ENCODE measurements around the gene NCS1. TPM values are rescaled to one million over a fixed set of nuclear protein-coding genes. Genes with fewer than 3 reads are reported as not detected.

NCS1 gene
- total RNA-seq, 2 experiments from 2014 or later: 0.17 TPM; not detected in 1

GRCh38 chr9:130214776-130215340 lies 42.7 kb downstream of the NCS1 start:
- Mint-ChIP-seq H3K27me3 (no peaks in the 10 kb centered on the region), H3K4me3 (no peak overlapping the region), H3K36me3 (ENCODE audit: low read depth) (no peaks in the 10 kb centered on the region), H3K27ac (no peak overlapping the region), H3K9me3 (no peaks in the 10 kb centered on the region), H3K4me1 (ENCODE audit: low read depth) (no peaks in the 10 kb centered on the region)
- Histone ChIP-seq H3K9me3 (ENCODE audit: control insufficient read depth in 1 of 2, insufficient read depth in 1 of 2, low read length in 2 of 2) (no peaks in the 10 kb centered on the region), H3K27ac (ENCODE audit: low read depth in 1 of 2, low read length in 2 of 2) (no peak overlapping the region), H3K4me1 (ENCODE audit: insufficient read depth, low read length) (no peaks in the 10 kb centered on the region), H3K36me3 (ENCODE audit: insufficient read depth, low read length) (no peaks in the 10 kb centered on the region), H3K27me3 (ENCODE audit: control insufficient read depth in 1 of 2, insufficient read depth in 2 of 2, low read length in 2 of 2) (no peaks in the 10 kb centered on the region), H3K4me3 (ENCODE audit: low read length) (no peak overlapping the region)
- ATAC-seq (ENCODE audit: poor library complexity) (no peak), DNase-seq (no peak)
- ChIA-PET CTCF (no interaction called here), POLR2A (no interaction called here)
- no peak for TF ChIP-seq CTCF (IDR thresholded peaks at IDR 0.05)
- intact Hi-C loops (cut with DNase I, micrococcal nuclease): no loop called here

DNA sequence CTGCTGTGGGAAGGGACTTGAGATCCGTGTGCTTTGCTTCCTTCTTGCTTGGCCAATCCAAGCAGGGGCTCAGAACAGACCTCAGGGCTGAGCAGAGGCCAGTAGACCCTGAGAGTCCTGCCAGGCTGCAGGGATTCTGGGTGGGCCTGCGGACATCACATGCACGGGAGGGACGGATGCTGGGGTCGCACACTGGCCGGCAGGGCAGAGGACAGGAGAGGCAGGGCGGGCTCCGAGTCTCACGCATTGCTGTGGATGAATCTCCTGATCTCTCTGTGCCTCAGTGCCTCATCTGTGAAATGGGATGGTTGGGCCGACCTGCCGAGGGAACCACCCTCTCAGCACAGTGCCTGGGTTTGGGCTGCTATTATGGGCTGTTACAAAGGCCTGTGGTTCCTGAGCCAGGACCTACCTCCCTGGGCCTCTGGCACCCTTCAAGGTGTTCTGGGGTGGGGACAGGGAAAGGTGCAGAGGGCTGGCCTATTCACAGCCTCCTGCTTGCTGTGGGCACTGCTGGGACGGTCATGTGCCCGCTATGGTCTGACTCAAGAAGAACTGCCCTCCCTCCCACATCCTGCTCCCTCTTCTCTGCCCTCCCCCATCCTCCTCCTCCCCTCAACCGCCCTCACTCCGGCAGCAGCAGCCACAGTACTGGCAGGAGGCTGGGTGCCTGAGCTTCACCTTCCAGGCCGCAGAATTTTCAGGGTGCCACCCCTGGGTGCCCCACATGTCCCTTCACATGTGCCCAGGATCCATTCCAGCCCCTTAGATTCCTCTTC lies 43.3 kb downstream of the NCS1 start:
- no peak overlapping the region for H3K27ac ChIP-seq (ENCODE audit: low read depth in 1 of 2, low read length in 2 of 2)
- intact Hi-C loops (cut with DNase I, micrococcal nuclease): no loop called here
- Mint-ChIP-seq H3K9me3 (no peaks in the 10 kb centered on the region), H3K4me1 (ENCODE audit: low read depth) (no peaks in the 10 kb centered on the region), H3K36me3 (ENCODE audit: low read depth) (no peaks in the 10 kb centered on the region), H3K27ac (no peak overlapping the region), H3K27me3 (no peaks in the 10 kb centered on the region), H3K4me3 (no peak overlapping the region)
- TF ChIP-seq CTCF (IDR thresholded peaks at IDR 0.05): no peak
- no peaks in the 10 kb centered on the region for H3K9me3 ChIP-seq (ENCODE audit: control insufficient read depth in 1 of 2, insufficient read depth in 1 of 2, low read length in 2 of 2)
- H3K27me3 ChIP-seq (ENCODE audit: control insufficient read depth in 1 of 2, insufficient read depth in 2 of 2, low read length in 2 of 2): no peaks in the 10 kb centered on the region
- DNase-seq (no peak), ATAC-seq (ENCODE audit: poor library complexity) (no peak)
- no peak overlapping the region for H3K4me3 ChIP-seq (ENCODE audit: low read length)
- H3K4me1 ChIP-seq (ENCODE audit: insufficient read depth, low read length): no peaks in the 10 kb centered on the region
- ChIA-PET CTCF (no interaction called here), POLR2A (no interaction called here)
- no peaks in the 10 kb centered on the region for H3K36me3 ChIP-seq (ENCODE audit: insufficient read depth, low read length)

- Mint-ChIP-seq H3K9me3 (no peaks in the 10 kb centered on the region), H3K36me3 (ENCODE audit: low read depth) (no peaks in the 10 kb centered on the region), H3K27me3 (no peaks in the 10 kb centered on the region), H3K4me3 (no peak overlapping the region), H3K4me1 (ENCODE audit: low read depth) (no peaks in the 10 kb centered on the region), H3K27ac (no peak overlapping the region)
- intact Hi-C loops (cut with DNase I, micrococcal nuclease): no loop called here
- no peaks in the 10 kb centered on the region for H3K4me1 ChIP-seq (ENCODE audit: insufficient read depth, low read length)
- no peaks in the 10 kb centered on the region for H3K9me3 ChIP-seq (ENCODE audit: control insufficient read depth in 1 of 2, insufficient read depth in 1 of 2, low read length in 2 of 2)
- no peak overlapping the region for H3K27ac ChIP-seq (ENCODE audit: low read depth in 1 of 2, low read length in 2 of 2)
- ChIA-PET POLR2A (no interaction called here), CTCF (interaction anchor here (0.6 kb wide), 1 partner anchor 1207 kb away, joined by 4 read pairs; no protein-coding TSS in a partner anchor)
- DNase-seq (no peak), ATAC-seq (ENCODE audit: poor library complexity) (no peak)
- no peak for TF ChIP-seq CTCF (IDR thresholded peaks at IDR 0.05)
- no peak overlapping the region for H3K4me3 ChIP-seq (ENCODE audit: low read length)
- no peaks in the 10 kb centered on the region for H3K27me3 ChIP-seq (ENCODE audit: control insufficient read depth in 1 of 2, insufficient read depth in 2 of 2, low read length in 2 of 2)
- H3K36me3 ChIP-seq (ENCODE audit: insufficient read depth, low read length): no peaks in the 10 kb centered on the region
Observed at GRCh38 chr9:130217838-130218237, 45.6 kb downstream of the NCS1 start.

Data from CD4-positive, alpha-beta T cell (primary cell).